ENCODE results near the gene BCAT1. TPM values are rescaled to one million over a fixed set of nuclear protein-coding genes. Genes with fewer than 3 reads are reported as not detected.

The BCAT1 gene
- total RNA-seq, 2 experiments from 2014 or later: 16.4 to 16.7 TPM

GRCh38 chr12:24764712-24765111 lies 184.2 kb downstream of the BCAT1 start:
- Mint-ChIP-seq H3K27me3 (ENCODE audit: low read depth) (peaks cover 2% of the 10 kb centered on the region), H3K4me1 (ENCODE audit: low read depth) (no peaks in the 10 kb centered on the region), H3K9me3 (no peaks in the 10 kb centered on the region), H3K27ac (peak overlapping the region; percentile 42), H3K36me3 (ENCODE audit: low read depth) (no peaks in the 10 kb centered on the region), H3K4me3 (no peak overlapping the region)
- CTCF ChIA-PET: interaction anchor here (0.7 kb wide), 1 partner anchor 10 kb away, joined by 3 read pairs; no protein-coding TSS in a partner anchor
- DNase-seq: no peak
- intact Hi-C loops (cut with micrococcal nuclease): no loop called here

GRCh38 chr12:24760606-24761378 lies 188.1 kb downstream of the BCAT1 start:
- H3K27ac Mint-ChIP-seq: no peak overlapping the region
- H3K27me3 Mint-ChIP-seq (ENCODE audit: low read depth): peaks cover 9% of the 10 kb centered on the region
- no peak for DNase-seq
- no peaks in the 10 kb centered on the region for H3K4me1 Mint-ChIP-seq (ENCODE audit: low read depth)
- H3K4me3 Mint-ChIP-seq: no peak overlapping the region
- intact Hi-C loops (cut with micrococcal nuclease): no loop called here
- no peaks in the 10 kb centered on the region for H3K9me3 Mint-ChIP-seq
- H3K36me3 Mint-ChIP-seq (ENCODE audit: low read depth): no peaks in the 10 kb centered on the region
- CTCF ChIA-PET: no interaction called here

GRCh38 chr12:24760162-24760561 lies 188.7 kb downstream of the BCAT1 start:
- no peaks in the 10 kb centered on the region for H3K36me3 Mint-ChIP-seq (ENCODE audit: low read depth)
- H3K27me3 Mint-ChIP-seq (ENCODE audit: low read depth): peaks cover 9% of the 10 kb centered on the region
- no peak overlapping the region for H3K27ac Mint-ChIP-seq
- H3K4me1 Mint-ChIP-seq (ENCODE audit: low read depth): no peaks in the 10 kb centered on the region
- CTCF ChIA-PET: no interaction called here
- intact Hi-C loops (cut with micrococcal nuclease): no loop called here
- DNase-seq: no peak
- H3K9me3 Mint-ChIP-seq: no peaks in the 10 kb centered on the region
- H3K4me3 Mint-ChIP-seq: no peak overlapping the region

Other genes starting within 250 kb of the BCAT1 start
- under 1 TPM; 0.10 to 0.35 TPM for gene DNAI7, start 246.1 kb upstream of the BCAT1 start, total RNA-seq
- gene ETFRF1, start 246.1 kb upstream of the BCAT1 start, total RNA-seq: 10 to 100 TPM; 11.4 to 13.1 TPM